Measurements from ENCODE around the gene ZBTB4. TPM values are rescaled to one million over a fixed set of nuclear protein-coding genes. Genes with fewer than 3 reads are reported as not detected.
A peak's percentile ranks its signal among the peaks of the same experiment; 100 is the strongest.

The ZBTB4 gene
- total RNA-seq, 1 experiment from 2014 or later: 14.4 TPM

GRCh38 chr17:7440834-7441195, 38.6 kb downstream of the ZBTB4 start:
- no peaks in the 10 kb centered on the region; a peak in 1 of 5 replicates for H3K9me3 Mint-ChIP-seq
- Histone ChIP-seq H4K5ac (ENCODE audit: insufficient read length, low read depth, low read length) (no peak overlapping the region), H3T11ph (ENCODE audit: low read length) (no peak overlapping the region), H2AFZ (ENCODE audit: low read length) (no peak overlapping the region), H3K79me1 (ENCODE audit: insufficient read depth, low read depth, low read length, poor library complexity, severe bottlenecking) (no peaks in the 10 kb centered on the region), H4K20me1 (ENCODE audit: control insufficient read depth, insufficient read depth, insufficient read length) (no peaks in the 10 kb centered on the region), H3K4ac (ENCODE audit: low read depth, low read length) (no peak overlapping the region), H3K4me1 (ENCODE audit: insufficient read depth, low read length) (no peaks in the 10 kb centered on the region; the same call in 1 of the 2 replicates), H3K18ac (ENCODE audit: insufficient read length, low read depth, low read length) (no peak overlapping the region), H2BK15ac (ENCODE audit: low read depth, low read length) (no peak overlapping the region), H2BK5ac (ENCODE audit: insufficient read length, low read length) (no peak overlapping the region), H3K9ac (ENCODE audit: extremely low read depth, insufficient read length, low read length) (no peak overlapping the region), H3K56ac (ENCODE audit: insufficient read length, low read depth, low read length) (no peak overlapping the region), H2BK12ac (ENCODE audit: insufficient read length, low read depth, low read length) (no peak overlapping the region), H3K79me2 (ENCODE audit: insufficient read depth, low read length) (no peaks in the 10 kb centered on the region), H3K27ac (ENCODE audit: insufficient read length, low read depth, low read length) (no peak overlapping the region), H2BK20ac (ENCODE audit: low read depth, low read length, poor library complexity, severe bottlenecking) (no peak overlapping the region), H4K91ac (ENCODE audit: insufficient read length, low read depth, low read length) (no peak overlapping the region), H2AK5ac (ENCODE audit: insufficient read length, low read length) (no peak overlapping the region), H3K23ac (ENCODE audit: insufficient read length, low read depth, low read length) (no peak overlapping the region), H3K9me3 (ENCODE audit: control insufficient read depth, low read depth, low read length) (no peaks in the 10 kb centered on the region), H3K4me2 (ENCODE audit: insufficient read depth, insufficient read length, low read length) (peak overlapping the region; percentile 60), H3K23me2 (ENCODE audit: insufficient read length, low read depth, low read length, poor library complexity, severe bottlenecking) (peaks cover 32% of the 10 kb centered on the region), H2BK120ac (ENCODE audit: low read depth, low read length, poor library complexity, severe bottlenecking) (no peak overlapping the region), H4K8ac (replicated peaks; ENCODE audit: insufficient read length, low read depth, low read length) (no peak overlapping the region), H3K27me3 (ENCODE audit: insufficient read depth, low read length) (peaks cover 7% of the 10 kb centered on the region), H3K14ac (ENCODE audit: insufficient read depth, low read length) (no peak overlapping the region; the same call in 1 of the 2 replicates)
- no CpG with 5 or more reads among the region's 12 CpGs for WGBS (ENCODE audit: extremely low coverage, insufficient read length, low lambda C conversion rate)
- H3K27ac Mint-ChIP-seq: peak overlapping the region; percentile 67 to 99 (median 97); a peak in 6 of 7 replicates
- peak; percentile 23; the same call in 1 of the 3 replicates for TF ChIP-seq CTCF (conservative IDR thresholded peaks at IDR 0.05)
- H3K4me1 Mint-ChIP-seq: peaks cover 41 to 49% of the 10 kb centered on the region in 2 experiments
- peak overlapping the region; percentile 93 to 98 for H3K4me3 Mint-ChIP-seq
- peaks cover 0 to 13% (median 2%) of the 10 kb centered on the region in 3 experiments; a peak in 3 of 7 replicates for H3K36me3 Mint-ChIP-seq (ENCODE audit: insufficient read depth in 1 of 3, low read depth in 3 of 3)
- DNase-seq: peak; percentile 79
- peaks cover 32% of the 10 kb centered on the region for H3K27me3 Mint-ChIP-seq (ENCODE audit: low read depth)
